GM12801 (cell line): ENCODE data around the gene SASH1.

Experiments
- TF ChIP-seq, protein P1 (sequence below): IDR thresholded peaks from one replicate; pipeline ENCODE4 v1.5.1; 2011; ENCODE audit warnings: control low read depth; ENCODE audit not compliant: insufficient read length; ENCODE audit errors: extremely low read depth

SASH1 gene

DNA sequence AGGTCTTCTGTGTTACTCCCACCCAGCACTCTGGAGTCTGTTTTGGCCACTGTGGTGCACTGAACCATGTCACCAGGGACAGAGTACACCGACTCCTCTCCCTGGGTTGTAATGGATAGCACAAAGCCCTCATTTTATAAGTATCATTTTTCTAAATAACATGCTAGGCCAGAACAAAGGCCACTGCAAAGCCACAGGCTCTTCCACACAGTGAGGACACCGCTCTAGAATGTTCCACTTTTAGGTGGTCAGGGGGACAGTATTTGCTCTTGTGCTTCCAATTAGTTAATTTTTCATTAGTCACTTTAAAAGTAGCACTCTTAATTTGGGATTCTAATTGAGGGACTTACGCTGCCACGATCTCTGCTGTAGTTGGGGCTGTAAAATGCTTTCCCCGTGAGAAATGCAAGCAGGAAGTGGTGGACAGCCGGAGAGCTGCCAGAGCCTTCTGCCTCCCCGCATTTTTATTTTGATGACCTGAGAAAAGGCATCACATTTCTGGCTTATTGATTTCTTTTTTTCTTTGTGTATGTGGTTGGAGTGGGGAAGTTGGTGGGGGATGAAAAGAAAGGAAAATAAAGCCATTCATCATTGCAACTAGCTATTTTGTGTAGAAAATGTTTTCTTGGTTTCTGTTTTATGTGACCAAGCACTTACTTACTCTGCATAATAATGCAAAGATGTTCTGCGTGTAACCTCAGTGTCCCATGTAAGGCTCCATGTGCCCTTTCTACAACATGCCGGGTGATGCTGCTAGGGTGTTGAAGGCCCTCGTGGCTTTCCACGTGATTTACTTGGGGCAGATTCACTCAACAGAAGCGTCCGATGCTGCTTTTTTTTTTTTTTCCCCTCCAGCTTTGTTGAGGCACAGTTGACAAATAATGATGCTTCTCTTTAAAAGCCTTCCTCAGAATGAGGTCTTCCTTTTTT, 195.9 kb downstream of the SASH1 start:
- TF ChIP-seq, protein P1, sequence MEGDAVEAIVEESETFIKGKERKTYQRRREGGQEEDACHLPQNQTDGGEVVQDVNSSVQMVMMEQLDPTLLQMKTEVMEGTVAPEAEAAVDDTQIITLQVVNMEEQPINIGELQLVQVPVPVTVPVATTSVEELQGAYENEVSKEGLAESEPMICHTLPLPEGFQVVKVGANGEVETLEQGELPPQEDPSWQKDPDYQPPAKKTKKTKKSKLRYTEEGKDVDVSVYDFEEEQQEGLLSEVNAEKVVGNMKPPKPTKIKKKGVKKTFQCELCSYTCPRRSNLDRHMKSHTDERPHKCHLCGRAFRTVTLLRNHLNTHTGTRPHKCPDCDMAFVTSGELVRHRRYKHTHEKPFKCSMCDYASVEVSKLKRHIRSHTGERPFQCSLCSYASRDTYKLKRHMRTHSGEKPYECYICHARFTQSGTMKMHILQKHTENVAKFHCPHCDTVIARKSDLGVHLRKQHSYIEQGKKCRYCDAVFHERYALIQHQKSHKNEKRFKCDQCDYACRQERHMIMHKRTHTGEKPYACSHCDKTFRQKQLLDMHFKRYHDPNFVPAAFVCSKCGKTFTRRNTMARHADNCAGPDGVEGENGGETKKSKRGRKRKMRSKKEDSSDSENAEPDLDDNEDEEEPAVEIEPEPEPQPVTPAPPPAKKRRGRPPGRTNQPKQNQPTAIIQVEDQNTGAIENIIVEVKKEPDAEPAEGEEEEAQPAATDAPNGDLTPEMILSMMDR, result no peak

DNA sequence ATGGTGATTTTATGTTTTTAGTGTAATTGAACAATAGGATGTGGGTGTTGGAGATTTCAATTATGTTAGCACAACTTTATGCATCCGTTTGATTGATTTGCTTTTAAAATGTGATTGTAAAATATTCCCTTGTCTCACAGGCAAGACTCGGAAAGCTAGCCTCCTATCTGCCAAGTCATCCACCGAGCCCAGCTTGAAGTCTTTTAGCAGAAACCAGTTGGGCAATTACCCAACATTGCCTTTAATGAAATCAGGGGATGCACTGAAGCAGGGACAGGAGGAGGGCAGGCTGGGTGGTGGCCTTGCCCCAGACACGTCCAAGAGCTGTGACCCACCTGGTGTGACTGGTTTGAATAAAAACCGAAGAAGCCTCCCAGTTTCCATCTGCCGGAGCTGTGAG, 200.9 kb downstream of the SASH1 start:
- TF ChIP-seq, protein P1, result no peak

- TF ChIP-seq, protein P1, result no peak
These were observed 201.8 kb downstream of the SASH1 start for GRCh38 chr6:148544421-148544820.

GRCh38 chr6:148545901-148546300, 203.3 kb downstream of the SASH1 start:
- TF ChIP-seq, protein P1, result no peak

- TF ChIP-seq, protein P1, result no peak
These were observed 204.5 kb downstream of the SASH1 start for GRCh38 chr6:148547110-148547509.

GRCh38 chr6:148548065-148548748, 205.6 kb downstream of the SASH1 start:
- TF ChIP-seq, protein P1, result no peak

DNA sequence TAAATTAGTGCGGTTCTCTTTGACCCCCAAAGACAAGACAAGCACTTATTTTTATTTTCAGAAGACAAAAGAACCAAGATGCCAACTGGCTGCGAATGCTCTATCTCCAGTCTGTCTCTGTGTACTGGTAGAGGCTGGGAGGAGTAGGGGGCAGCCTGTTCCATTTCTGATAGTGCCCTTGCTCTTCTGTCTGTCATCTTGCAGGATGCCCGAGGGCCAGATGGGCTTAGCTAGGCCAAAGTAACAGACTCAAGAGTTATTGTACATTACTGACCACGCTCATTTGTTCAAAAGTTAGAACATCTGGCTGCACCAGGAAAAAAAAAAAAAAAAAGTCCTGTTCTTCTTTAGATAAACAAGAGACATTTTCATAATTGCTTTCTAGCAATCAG, 206.1 kb downstream of the SASH1 start:
- TF ChIP-seq, protein P1, result no peak
